Osteocyte (in vitro differentiated cells): ENCODE measurements around the gene HIBCH. TPM values are rescaled to one million over a fixed set of nuclear protein-coding genes. Genes with fewer than 3 reads are reported as not detected.

Experiments
- DNase-seq: peaks from one replicate; pipeline ENCODE4 v3.0.0; 2021; ENCODE audit warnings: mixed read lengths; ENCODE audit not compliant: unreplicated experiment; ENCODE audit errors: extremely low spot score
- H3K27ac Mint-ChIP-seq: one replicate; pipeline ENCODE4 v1.8.0; 2021; ENCODE audit warnings: mild to moderate bottlenecking, mixed read lengths; ENCODE audit not compliant: unreplicated experiment
- H3K27me3 Mint-ChIP-seq: one replicate; pipeline ENCODE4 v1.8.0; 2021; ENCODE audit warnings: mixed read lengths; ENCODE audit not compliant: unreplicated experiment
- H3K36me3 Mint-ChIP-seq: one replicate; pipeline ENCODE4 v1.8.0; 2021; ENCODE audit warnings: mixed read lengths; ENCODE audit not compliant: unreplicated experiment
- H3K4me1 Mint-ChIP-seq: one replicate; pipeline ENCODE4 v1.8.0; 2021; ENCODE audit warnings: mixed read lengths; ENCODE audit not compliant: unreplicated experiment
- H3K4me3 Mint-ChIP-seq: one replicate; pipeline ENCODE4 v1.8.0; 2021; ENCODE audit warnings: mild to moderate bottlenecking, moderate library complexity, mixed read lengths; ENCODE audit not compliant: unreplicated experiment
- H3K9me3 Mint-ChIP-seq: one replicate; pipeline ENCODE4 v1.8.0; 2021; ENCODE audit warnings: mixed read lengths; ENCODE audit not compliant: unreplicated experiment
- total RNA-seq: library from RNA; stranded (reverse); gene quantifications from 2 replicates; pipeline ENCODE4 v1.2.1, GENCODE V29; 2021
- TF ChIP-seq, protein P1 (sequence below): fragments of 200-600 bp; sonication (generic); IDR thresholded peaks from 2 replicates; pipeline ENCODE4 v1.5.0; 2021; ENCODE audit warnings: antibody characterized with exemption, mild to moderate bottlenecking, moderate library complexity

The HIBCH gene
- total RNA-seq, 1 donor from 2014 or later = 28.4 TPM

DNA sequence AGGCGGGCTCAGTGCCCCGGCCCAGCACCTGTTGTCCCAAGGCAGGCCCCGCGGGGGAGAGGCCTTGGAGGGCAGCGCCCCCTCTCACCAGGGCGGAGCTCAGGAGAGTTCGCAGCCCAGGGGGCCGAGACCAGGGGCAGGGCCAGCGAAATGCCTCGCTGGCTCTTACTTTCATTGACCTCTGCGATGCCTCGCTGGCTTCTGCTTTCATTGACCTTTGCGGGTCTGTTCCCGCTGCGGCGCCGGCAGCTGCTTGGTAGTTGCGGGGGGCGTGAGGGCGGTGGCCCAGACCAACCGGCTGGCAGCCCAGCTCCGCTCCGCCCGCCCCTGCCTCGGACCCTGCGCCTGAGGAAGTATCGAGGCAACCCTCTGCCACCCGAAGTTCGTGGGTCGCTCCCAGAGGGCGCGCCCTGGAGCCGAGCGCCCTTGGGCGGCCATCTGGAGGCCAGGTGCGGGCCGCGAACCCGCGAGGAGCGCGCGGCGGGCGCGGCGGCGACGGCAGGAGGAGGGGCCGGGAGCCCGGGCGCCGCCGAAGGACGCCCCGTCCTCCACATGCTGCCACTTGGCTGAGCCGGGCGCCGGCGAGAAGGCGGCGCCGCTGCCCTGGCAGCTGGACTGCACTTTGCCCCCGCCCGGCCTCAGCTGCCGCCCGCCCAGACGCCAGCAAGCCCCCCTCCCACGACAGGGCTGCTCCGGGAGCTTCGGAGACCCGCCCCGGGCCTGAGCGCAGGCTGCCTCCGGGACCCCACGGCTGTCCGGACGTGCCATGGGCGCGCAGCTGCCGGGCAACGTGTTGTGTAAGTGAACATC lies 139.1 kb downstream of the HIBCH start:
- Mint-ChIP-seq H3K9me3 (no peaks in the 10 kb centered on the region), H3K27ac (no peak overlapping the region), H3K27me3 (no peaks in the 10 kb centered on the region), H3K36me3 (no peaks in the 10 kb centered on the region), H3K4me1 (peaks cover 7% of the 10 kb centered on the region), H3K4me3 (peak overlapping the region; percentile 68)
- TF ChIP-seq, protein P1, sequence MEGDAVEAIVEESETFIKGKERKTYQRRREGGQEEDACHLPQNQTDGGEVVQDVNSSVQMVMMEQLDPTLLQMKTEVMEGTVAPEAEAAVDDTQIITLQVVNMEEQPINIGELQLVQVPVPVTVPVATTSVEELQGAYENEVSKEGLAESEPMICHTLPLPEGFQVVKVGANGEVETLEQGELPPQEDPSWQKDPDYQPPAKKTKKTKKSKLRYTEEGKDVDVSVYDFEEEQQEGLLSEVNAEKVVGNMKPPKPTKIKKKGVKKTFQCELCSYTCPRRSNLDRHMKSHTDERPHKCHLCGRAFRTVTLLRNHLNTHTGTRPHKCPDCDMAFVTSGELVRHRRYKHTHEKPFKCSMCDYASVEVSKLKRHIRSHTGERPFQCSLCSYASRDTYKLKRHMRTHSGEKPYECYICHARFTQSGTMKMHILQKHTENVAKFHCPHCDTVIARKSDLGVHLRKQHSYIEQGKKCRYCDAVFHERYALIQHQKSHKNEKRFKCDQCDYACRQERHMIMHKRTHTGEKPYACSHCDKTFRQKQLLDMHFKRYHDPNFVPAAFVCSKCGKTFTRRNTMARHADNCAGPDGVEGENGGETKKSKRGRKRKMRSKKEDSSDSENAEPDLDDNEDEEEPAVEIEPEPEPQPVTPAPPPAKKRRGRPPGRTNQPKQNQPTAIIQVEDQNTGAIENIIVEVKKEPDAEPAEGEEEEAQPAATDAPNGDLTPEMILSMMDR = peak; percentile 51
- no peak for DNase-seq

DNA sequence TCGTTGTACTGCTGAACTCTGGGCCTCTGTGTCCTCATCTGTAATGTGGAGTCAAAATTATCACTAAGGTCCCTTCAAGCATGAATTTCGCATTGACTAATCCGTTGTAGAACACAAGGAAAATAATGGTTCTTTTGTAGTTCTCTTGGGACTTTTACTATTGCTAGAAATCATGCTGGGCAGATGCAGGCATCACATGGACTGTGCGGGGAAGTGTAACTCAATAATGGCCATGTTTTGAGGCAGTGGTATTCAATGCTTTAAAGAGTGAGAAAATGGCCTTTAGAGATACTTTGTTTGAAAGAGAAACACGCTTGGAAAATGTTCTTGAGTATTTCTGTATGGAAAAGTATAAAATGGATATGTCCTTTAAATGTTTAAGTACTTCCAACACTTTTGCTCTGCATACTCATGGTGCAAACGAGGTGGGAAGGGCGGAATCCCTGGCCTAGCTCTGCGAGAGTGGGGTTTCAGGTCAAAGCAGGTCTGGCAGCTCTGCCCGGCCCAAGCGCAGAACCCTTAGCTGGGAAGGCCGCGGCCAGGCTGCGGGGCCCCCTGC lies 139.8 kb downstream of the HIBCH start:
- peak overlapping the region; percentile 68 for H3K4me3 Mint-ChIP-seq
- H3K27me3 Mint-ChIP-seq = no peaks in the 10 kb centered on the region
- TF ChIP-seq, protein P1 = no peak
- no peaks in the 10 kb centered on the region for H3K36me3 Mint-ChIP-seq
- peaks cover 7% of the 10 kb centered on the region for H3K4me1 Mint-ChIP-seq
- H3K9me3 Mint-ChIP-seq = no peaks in the 10 kb centered on the region
- no peak for DNase-seq
- H3K27ac Mint-ChIP-seq = no peak overlapping the region

DNA sequence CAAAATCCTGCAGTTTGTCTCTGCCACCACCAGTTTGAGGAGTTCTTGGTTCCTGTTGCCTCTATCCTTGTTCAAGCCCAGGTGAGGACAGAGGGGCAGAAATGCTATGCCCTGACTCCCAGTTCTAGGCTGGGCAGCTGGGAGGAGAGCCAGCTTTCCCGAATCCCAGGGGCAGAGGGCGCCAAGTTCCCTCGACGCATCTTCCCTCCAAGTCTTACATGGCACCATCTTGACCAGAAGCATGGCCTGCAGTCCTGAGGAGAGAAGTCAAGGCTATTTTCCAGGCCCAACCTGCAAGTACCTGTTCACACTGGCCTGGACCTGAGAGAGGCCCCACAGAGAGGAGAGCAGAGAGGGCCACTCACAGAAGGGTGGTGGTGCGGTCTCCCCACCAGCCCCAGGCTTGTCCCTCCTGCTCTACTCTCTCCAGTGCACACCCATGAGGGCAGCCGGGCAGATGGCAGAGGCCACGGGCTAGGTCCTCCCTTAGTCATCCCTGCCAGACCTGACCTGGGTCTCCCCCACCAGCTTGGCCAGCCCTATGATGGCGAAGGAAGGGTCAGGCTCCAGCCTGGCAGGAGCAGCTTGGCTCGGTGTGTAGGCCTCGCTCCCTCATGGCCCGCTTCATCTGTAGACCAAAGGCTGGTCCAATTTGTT lies 141.4 kb downstream of the HIBCH start:
- no peak overlapping the region for H3K4me3 Mint-ChIP-seq
- no peak overlapping the region for H3K27ac Mint-ChIP-seq
- H3K9me3 Mint-ChIP-seq = peaks cover 11% of the 10 kb centered on the region
- H3K36me3 Mint-ChIP-seq = no peaks in the 10 kb centered on the region
- no peaks in the 10 kb centered on the region for H3K27me3 Mint-ChIP-seq
- no peak for DNase-seq
- H3K4me1 Mint-ChIP-seq = peaks cover 7% of the 10 kb centered on the region
- TF ChIP-seq, protein P1 = no peak

DNA sequence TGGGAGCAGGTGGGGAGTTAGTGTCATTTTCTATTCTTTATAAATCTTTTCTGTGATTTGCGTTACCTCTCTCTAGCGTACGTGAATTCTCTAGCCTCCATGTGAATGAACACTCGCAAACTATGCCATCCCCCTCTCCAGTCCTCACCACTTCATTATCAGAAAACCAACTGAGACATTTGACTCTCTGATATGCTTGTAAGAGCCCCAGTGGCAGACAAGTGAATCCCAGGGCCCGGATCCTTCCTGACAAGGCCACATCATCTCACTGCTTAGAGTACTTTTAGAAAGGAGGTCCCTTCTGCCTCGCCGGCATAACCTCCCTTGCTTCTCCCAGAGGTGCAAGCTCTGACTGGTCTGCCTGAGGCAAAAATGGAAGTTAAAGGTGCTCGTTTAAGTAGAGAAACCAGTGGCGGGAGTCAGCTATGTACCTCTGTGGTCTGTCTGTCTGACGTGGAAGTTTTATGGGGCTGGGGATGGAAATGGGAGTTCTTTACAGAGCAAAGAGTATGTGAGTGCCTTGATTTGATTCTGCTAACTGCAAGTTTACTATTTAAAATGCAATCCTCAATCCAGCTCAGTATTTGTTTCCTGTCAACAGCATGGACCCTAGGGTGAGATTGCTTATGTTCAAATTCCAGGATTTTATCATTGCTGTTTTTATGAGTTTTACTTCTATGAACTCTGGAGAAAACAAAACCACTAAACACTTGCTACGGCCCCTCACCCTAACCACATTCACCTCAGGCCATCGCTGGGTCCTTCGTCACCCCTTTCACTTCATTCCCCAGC lies 142.2 kb downstream of the HIBCH start:
- Mint-ChIP-seq H3K4me3 (no peak overlapping the region), H3K9me3 (peaks cover 11% of the 10 kb centered on the region), H3K36me3 (no peaks in the 10 kb centered on the region), H3K27me3 (no peaks in the 10 kb centered on the region), H3K4me1 (peaks cover 7% of the 10 kb centered on the region), H3K27ac (no peak overlapping the region)
- TF ChIP-seq, protein P1 = no peak
- no peak for DNase-seq
